OCI-LY3 (cell line): ENCODE data around the gene ZSCAN1.

ENCODE experiments used
- H2AFZ ChIP-seq: fragments of 200-600, 300-600 bp; shearing (Covaris generic); 2 replicates; pipeline ENCODE4 v1.6.0; 2014; ENCODE audit warnings: antibody characterized with exemption, low read depth, low read length
- H3K27ac ChIP-seq: fragments of 200-600, 300-600 bp; sonication (generic); 2 replicates; pipeline ENCODE4 v1.5.1; 2014; ENCODE audit warnings: mild to moderate bottlenecking, low read length, moderate library complexity, mixed read lengths
- H3K27me3 ChIP-seq: fragments of 200-600, 300-600 bp; sonication (generic); 2 replicates; pipeline ENCODE4 v1.6.1; 2014; ENCODE audit warnings: low read depth, low read length, mixed read lengths
- H3K36me3 ChIP-seq: fragments of 200-600, 300-600 bp; sonication (generic); replicated peaks from 2 replicates; pipeline ENCODE3; 2014; ENCODE audit warnings: low read depth, low read length, mixed read lengths
- H3K4me1 ChIP-seq: fragments of 300-600, 200-600 bp; sonication (generic); 2 replicates; pipeline ENCODE4 v1.6.1; 2014; ENCODE audit warnings: low read length, mixed read lengths
- H3K4me2 ChIP-seq: fragments of 200-600, 300-600 bp; sonication (generic); 2 replicates; pipeline ENCODE4 v1.6.1; 2014; ENCODE audit warnings: low read length, mixed read lengths
- H3K4me3 ChIP-seq: fragments of 300-600, 200-600 bp; sonication (generic); 2 replicates; pipeline ENCODE4 v1.5.1; 2014; ENCODE audit warnings: antibody characterized with exemption, mild to moderate bottlenecking, low read length, moderate library complexity
- H3K79me2 ChIP-seq: fragments of 300-600, 200-600 bp; shearing (Covaris generic); 2 replicates; pipeline ENCODE4 v1.6.1; 2014; ENCODE audit warnings: mild to moderate bottlenecking, low read length, mixed read lengths
- H3K9ac ChIP-seq: fragments of 300-600, 200-600 bp; shearing (Covaris generic); 2 replicates; pipeline ENCODE4 v1.6.0; 2014; ENCODE audit warnings: mild to moderate bottlenecking, low read length, moderate library complexity
- H3K9me3 ChIP-seq: fragments of 200-600, 300-600 bp; shearing (Covaris generic); 2 replicates; pipeline ENCODE4 v1.6.1; 2014; ENCODE audit warnings: low read length, mixed read lengths; ENCODE audit not compliant: insufficient read depth
- H4K20me1 ChIP-seq: fragments of 200-600, 300-600 bp; sonication (generic); 2 replicates; pipeline ENCODE4 v1.6.1; 2016; ENCODE audit warnings: low read length, mixed read lengths; ENCODE audit not compliant: insufficient read depth
- EZH2phosphoT487 ChIP-seq: fragments of 200-600 bp; shearing (Covaris generic); IDR thresholded peaks from 2 replicates; pipeline ENCODE4 v1.6.1; 2018; ENCODE audit warnings: antibody characterized with exemption, mixed run types, low read depth
- TF ChIP-seq, protein P1 (sequence below): fragments of 200-600, 300-600 bp; sonication (generic); IDR thresholded peaks from 2 replicates; pipeline ENCODE4 v1.5.1; 2014; ENCODE audit warnings: antibody characterized with exemption, low read length, low read depth

Gene ZSCAN1

GRCh38 chr19:58096884-58097283 lies 63.1 kb downstream of the ZSCAN1 start:
- Histone ChIP-seq H3K9me3 (peaks cover 31% of the 10 kb centered on the region), H3K4me2 (no peak overlapping the region), H3K27me3 (no peaks in the 10 kb centered on the region), H3K4me3 (no peak overlapping the region), H3K27ac (no peak overlapping the region), H3K9ac (no peak overlapping the region), H3K36me3 (peaks cover 10% of the 10 kb centered on the region), H2AFZ (no peak overlapping the region), H3K79me2 (no peaks in the 10 kb centered on the region), H4K20me1 (no peaks in the 10 kb centered on the region), H3K4me1 (no peaks in the 10 kb centered on the region)
- TF ChIP-seq EZH2phosphoT487 = no peak
- TF ChIP-seq, protein P1, sequence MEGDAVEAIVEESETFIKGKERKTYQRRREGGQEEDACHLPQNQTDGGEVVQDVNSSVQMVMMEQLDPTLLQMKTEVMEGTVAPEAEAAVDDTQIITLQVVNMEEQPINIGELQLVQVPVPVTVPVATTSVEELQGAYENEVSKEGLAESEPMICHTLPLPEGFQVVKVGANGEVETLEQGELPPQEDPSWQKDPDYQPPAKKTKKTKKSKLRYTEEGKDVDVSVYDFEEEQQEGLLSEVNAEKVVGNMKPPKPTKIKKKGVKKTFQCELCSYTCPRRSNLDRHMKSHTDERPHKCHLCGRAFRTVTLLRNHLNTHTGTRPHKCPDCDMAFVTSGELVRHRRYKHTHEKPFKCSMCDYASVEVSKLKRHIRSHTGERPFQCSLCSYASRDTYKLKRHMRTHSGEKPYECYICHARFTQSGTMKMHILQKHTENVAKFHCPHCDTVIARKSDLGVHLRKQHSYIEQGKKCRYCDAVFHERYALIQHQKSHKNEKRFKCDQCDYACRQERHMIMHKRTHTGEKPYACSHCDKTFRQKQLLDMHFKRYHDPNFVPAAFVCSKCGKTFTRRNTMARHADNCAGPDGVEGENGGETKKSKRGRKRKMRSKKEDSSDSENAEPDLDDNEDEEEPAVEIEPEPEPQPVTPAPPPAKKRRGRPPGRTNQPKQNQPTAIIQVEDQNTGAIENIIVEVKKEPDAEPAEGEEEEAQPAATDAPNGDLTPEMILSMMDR = no peak

- no peak overlapping the region for H3K9ac ChIP-seq
- H3K4me2 ChIP-seq = no peak overlapping the region
These were observed 63.5 kb downstream of the ZSCAN1 start for GRCh38 chr19:58097349-58097748.

DNA sequence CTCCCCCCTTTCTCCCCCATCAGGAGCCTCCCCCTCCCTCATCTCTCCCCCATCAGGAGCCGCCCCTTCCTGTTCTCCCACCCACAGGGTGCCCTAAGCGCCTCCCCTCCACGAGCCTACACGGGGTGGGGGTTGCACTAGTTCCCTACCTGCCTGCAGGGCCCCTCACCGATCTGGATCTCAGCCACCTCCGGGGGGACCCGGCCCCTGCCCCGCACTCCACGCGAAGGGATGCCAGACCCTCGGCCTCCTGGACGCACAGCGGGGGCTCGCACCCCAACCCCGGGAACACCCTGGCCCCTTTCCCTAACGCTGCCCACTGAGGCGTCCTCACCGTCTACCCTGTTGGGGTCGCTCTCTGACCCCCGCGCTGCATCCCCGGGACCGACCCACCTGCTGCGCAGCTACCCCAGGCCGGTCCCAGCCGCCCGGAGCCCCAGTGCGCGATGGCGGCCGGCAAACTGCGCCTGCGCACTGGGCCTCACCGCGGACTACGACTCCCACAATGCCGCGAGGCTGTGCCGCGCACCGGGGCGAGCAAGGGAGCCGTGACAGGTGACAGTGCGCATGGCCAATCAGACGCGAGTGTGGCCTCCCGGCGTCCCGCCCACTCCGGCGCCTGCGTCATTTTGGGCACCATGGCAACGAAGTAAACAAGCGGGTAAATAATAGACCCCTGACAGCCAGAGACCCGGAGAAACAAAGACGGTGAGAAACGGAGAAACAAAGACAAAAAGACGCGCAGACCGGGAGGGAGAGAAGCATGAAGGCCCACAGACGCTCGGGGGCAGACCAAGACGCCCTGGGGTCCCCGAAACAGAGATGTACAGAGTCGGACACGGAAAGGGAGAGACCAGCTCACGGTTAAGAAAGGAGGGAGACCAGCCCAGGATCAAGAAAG lies 64.2 kb downstream of the ZSCAN1 start, which contains the start of gene ZSCAN18:
TSS of gene ZSCAN18 (minus strand) at position 451 of the 901 bp plus-strand sequence. CDS start 7,964 bp downstream, outside the sequence.
- Histone ChIP-seq H3K9ac (peak within 1 kb of the TSS; percentile 59; the same call in 1 of the 2 replicates), H3K27ac (no peak within 1 kb of the TSS)

More at GRCh38 chr19:58097349-58097748, 63.5 kb downstream of the ZSCAN1 start:
- Histone ChIP-seq H3K79me2 (no peaks in the 10 kb centered on the region), H3K9me3 (peaks cover 30% of the 10 kb centered on the region), H3K4me3 (peak overlapping the region; percentile 82), H3K27me3 (no peaks in the 10 kb centered on the region), H2AFZ (no peak overlapping the region), H4K20me1 (no peaks in the 10 kb centered on the region), H3K4me1 (no peaks in the 10 kb centered on the region), H3K36me3 (peaks cover 9% of the 10 kb centered on the region), H3K27ac (no peak overlapping the region)
- TF ChIP-seq, protein P1 = no peak
- no peak for TF ChIP-seq EZH2phosphoT487

DNA sequence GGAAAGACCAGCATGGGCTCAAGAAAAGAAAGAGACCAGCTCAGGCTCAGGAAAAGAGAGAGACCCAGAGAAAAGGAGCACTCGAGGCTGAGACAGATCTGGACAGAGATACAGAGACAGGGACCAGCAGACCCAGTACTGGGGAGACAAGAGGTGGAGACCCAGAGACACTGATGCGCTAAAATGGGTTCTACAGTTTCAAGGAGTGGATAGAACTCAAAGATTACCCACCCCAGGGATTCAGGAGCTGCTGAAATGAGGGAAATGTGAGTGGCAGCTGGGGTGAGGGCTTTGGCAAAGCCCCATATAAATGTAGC lies 64.8 kb downstream of the ZSCAN1 start:
- peak overlapping the region; percentile 40 for H3K4me2 ChIP-seq
- no peak overlapping the region for H3K27ac ChIP-seq

More for the DNA sequence above, 64.2 kb downstream of the ZSCAN1 start, which contains the start of gene ZSCAN18:
- TF ChIP-seq, protein P1 = no peak
- Histone ChIP-seq H4K20me1 (no peaks in the 10 kb centered on the region), H3K4me3 (peak within 1 kb of the TSS; percentile 82), H3K9me3 (peaks cover 30% of the 10 kb centered on the region), H3K79me2 (no peaks in the 10 kb centered on the region), H3K27me3 (no peaks in the 10 kb centered on the region), H3K36me3 (peaks cover 9% of the 10 kb centered on the region), H2AFZ (peak within 1 kb of the TSS; percentile 77), H3K4me2 (peak within 1 kb of the TSS; percentile 40), H3K4me1 (no peaks in the 10 kb centered on the region)

More for the DNA sequence above, 64.8 kb downstream of the ZSCAN1 start:
- H2AFZ ChIP-seq = peak overlapping the region; percentile 77
- H3K36me3 ChIP-seq = peaks cover 9% of the 10 kb centered on the region
- H3K9me3 ChIP-seq = peaks cover 24% of the 10 kb centered on the region
- no peaks in the 10 kb centered on the region for H3K27me3 ChIP-seq
- H3K9ac ChIP-seq = no peak overlapping the region
- no peaks in the 10 kb centered on the region for H3K4me1 ChIP-seq
- peak overlapping the region; percentile 82 for H3K4me3 ChIP-seq
- TF ChIP-seq, protein P1 = no peak
- no peak for TF ChIP-seq EZH2phosphoT487
- H4K20me1 ChIP-seq = no peaks in the 10 kb centered on the region
- no peaks in the 10 kb centered on the region for H3K79me2 ChIP-seq
